Neutrophil (primary cell): ENCODE measurements around the gene TPX2.
"Not testable (repeated sequence)": the region's sequence is repeated elsewhere in the genome, so short reads cannot be mapped to it uniquely, and the experiment has no call there.

ENCODE experiments used
- H3K27ac ChIP-seq: fragments of 200-600 bp; sonication (generic); 2 replicates; pipeline ENCODE4 v1.5.1; 2016; ENCODE audit warnings: mild to moderate bottlenecking, moderate library complexity
- H3K27me3 ChIP-seq: fragments of 200-600 bp; sonication (generic); 2 replicates; pipeline ENCODE4 v1.6.0; 2016; ENCODE audit warnings: mild to moderate bottlenecking
- H3K36me3 ChIP-seq: fragments of 200-600 bp; sonication (generic); 2 replicates; pipeline ENCODE4 v1.5.1; 2017
- H3K4me1 ChIP-seq, 2 experiments: fragments of 200-600 bp in 1 of 2; sonication (generic) in 1 of 2; 1 replicate in 1 of 2; 2 replicates in 1 of 2; pipeline versions ENCODE4 v1.5.1 to v1.6.1; 2013 to 2016; ENCODE audit warnings: low read depth in 1 of 2, low read length in 1 of 2, mild to moderate bottlenecking in 1 of 2, moderate library complexity in 1 of 2; ENCODE audit not compliant: control insufficient read depth in 1 of 2, insufficient read depth in 1 of 2
- H3K4me3 ChIP-seq, 2 experiments: fragments of 200-600 bp in 1 of 2; sonication (generic) in 1 of 2; 1 replicate in 1 of 2; 2 replicates in 1 of 2; pipeline ENCODE4 v1.5.1; 2013 to 2016; ENCODE audit warnings: low read depth in 1 of 2, low read length in 1 of 2, mild to moderate bottlenecking in 1 of 2, moderate library complexity in 1 of 2
- H3K9me3 ChIP-seq: fragments of 200-600 bp; sonication (generic); 2 replicates; pipeline ENCODE4 v1.5.1; 2016
- TF ChIP-seq, protein P1 (sequence below): fragments of 200-600 bp; sonication (generic); IDR thresholded peaks from 2 replicates; pipeline ENCODE4 v1.5.1; 2016; ENCODE audit warnings: antibody characterized with exemption

Gene TPX2

DNA sequence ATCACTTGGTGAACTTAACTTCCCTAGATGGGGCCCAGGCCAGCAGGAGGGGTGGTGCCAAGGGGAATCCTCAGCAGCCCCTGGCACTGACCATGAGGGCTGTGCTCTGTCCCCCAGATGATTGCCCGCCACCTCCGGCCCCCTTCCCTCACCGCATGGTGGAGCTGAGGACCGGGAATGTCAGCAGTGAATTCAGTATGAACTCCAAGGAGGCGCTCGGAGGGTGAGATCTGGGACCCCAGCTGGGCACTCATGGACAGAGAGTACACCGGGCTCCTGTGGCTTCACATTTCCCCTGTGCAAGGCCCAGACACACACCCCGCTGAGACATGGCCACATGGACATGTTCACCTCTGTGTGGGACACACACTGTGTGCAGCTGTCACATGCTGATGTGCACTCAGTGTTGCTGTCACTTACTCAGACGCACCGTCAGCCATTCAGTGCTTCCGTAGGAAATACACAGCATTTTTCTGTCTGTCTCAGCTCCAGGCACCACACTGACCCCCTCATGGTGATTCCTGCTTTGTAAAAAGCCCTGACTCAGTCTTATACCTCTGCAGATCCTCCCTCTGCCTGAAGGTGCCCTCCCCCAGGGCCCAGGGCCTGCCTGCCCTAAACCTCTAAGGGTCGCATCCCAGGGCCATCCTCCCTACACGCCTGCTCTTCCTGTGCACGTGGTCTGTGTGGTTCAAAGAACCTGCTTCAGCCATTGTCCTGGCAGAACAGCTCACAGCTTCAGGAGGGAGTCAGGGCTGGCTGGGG is 84.5 kb downstream of the TPX2 start:
- Histone ChIP-seq H3K4me3 (no peak overlapping the region), H3K36me3 (no peaks in the 10 kb centered on the region), H3K27ac (no peak overlapping the region), H3K9me3 (no peaks in the 10 kb centered on the region), H3K27me3 (peaks cover 8% of the 10 kb centered on the region), H3K4me1 (peaks cover 3 to 7% of the 10 kb centered on the region in 2 experiments)
- TF ChIP-seq, protein P1, sequence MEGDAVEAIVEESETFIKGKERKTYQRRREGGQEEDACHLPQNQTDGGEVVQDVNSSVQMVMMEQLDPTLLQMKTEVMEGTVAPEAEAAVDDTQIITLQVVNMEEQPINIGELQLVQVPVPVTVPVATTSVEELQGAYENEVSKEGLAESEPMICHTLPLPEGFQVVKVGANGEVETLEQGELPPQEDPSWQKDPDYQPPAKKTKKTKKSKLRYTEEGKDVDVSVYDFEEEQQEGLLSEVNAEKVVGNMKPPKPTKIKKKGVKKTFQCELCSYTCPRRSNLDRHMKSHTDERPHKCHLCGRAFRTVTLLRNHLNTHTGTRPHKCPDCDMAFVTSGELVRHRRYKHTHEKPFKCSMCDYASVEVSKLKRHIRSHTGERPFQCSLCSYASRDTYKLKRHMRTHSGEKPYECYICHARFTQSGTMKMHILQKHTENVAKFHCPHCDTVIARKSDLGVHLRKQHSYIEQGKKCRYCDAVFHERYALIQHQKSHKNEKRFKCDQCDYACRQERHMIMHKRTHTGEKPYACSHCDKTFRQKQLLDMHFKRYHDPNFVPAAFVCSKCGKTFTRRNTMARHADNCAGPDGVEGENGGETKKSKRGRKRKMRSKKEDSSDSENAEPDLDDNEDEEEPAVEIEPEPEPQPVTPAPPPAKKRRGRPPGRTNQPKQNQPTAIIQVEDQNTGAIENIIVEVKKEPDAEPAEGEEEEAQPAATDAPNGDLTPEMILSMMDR = no peak

DNA sequence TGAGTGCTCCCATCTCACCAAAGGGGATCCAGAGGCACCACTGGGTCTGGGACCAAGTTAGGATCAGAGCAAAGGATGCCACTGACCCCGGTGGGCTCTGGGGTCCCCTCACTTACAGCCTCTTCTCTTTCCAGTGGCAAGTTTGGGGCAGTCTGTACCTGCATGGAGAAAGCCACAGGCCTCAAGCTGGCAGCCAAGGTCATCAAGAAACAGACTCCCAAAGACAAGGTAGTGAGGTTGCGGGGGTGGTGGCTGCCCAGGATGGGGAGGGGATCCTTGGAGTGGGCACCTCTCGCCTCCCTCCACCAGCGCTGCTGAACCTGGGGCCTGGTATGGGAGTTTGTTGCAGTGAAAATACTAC is 85.0 kb downstream of the TPX2 start:
- peaks cover 3 to 7% of the 10 kb centered on the region in 2 experiments for H3K4me1 ChIP-seq
- TF ChIP-seq, protein P1 = no peak
- H3K4me3 ChIP-seq = no peak overlapping the region
- H3K9me3 ChIP-seq = no peaks in the 10 kb centered on the region
- no peaks in the 10 kb centered on the region for H3K36me3 ChIP-seq
- H3K27ac ChIP-seq = no peak overlapping the region
- peaks cover 8% of the 10 kb centered on the region for H3K27me3 ChIP-seq

DNA sequence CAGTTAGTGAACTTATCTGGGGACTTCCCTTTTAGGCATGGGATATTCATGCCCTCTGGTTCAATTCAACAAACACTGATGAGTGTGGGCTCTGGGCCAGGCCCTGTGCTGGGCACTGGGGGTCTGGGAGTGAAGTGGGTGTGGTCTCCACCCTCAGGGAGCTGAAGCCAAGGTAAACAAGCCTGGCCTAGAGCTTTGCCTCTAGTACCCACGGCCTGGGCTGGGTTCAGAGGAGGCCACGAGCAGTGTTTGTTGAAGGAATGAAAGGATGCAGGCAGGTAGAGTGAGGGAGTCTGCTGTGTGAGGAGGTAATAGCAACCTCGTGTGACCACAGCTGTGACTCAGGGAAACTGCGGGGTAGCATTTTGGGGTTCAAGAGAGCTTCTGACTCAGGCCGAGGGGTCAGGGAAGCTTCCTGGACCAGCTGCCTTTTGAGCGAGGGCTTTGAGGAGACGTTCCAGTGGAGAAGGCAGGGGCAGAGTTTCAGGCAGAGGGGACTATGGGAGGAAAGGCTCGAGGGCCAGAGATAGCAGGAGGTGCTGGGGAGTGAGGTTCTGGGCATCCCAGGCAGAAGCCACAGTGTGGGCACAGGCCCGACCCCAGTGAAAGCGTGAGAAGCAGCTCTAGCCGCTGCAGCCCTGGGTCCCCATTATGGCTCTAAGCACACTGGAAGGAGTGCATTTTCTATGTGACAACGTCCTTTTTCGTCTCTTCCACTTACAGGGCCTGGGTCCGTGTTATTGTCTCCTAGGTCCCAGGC is 85.6 kb downstream of the TPX2 start:
- TF ChIP-seq, protein P1 = no peak
- Histone ChIP-seq H3K27me3 (peaks cover 8% of the 10 kb centered on the region), H3K4me1 (peaks cover 3 to 7% of the 10 kb centered on the region in 2 experiments), H3K36me3 (no peaks in the 10 kb centered on the region), H3K4me3 (no peak overlapping the region), H3K9me3 (no peaks in the 10 kb centered on the region), H3K27ac (no peak overlapping the region)

DNA sequence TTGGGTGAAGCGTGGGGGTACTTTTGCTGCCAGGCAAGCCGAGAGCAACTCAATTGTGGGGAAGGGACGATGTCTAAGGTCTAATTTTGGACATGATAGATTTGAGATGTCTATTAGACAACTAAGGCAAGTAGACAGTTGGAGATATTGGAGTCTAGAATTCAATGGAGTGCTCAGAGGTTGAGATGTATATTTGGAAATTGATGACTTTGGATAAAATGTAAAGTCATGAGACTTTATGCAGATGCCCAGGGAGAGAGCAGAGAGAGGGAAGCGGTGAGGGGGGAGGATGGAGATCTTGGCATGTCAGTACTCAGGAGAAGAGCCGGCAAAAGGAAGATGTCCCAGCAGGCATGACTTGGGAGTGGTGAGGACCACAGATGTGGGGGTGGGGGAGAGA is 87.0 kb downstream of the TPX2 start:
- no peak overlapping the region for H3K27ac ChIP-seq
- H3K4me1 ChIP-seq = peaks cover 3 to 7% of the 10 kb centered on the region in 2 experiments
- no peaks in the 10 kb centered on the region for H3K36me3 ChIP-seq
- TF ChIP-seq, protein P1 = no peak
- H3K27me3 ChIP-seq = peaks cover 8% of the 10 kb centered on the region
- H3K9me3 ChIP-seq = no peaks in the 10 kb centered on the region
- no peak overlapping the region for H3K4me3 ChIP-seq

DNA sequence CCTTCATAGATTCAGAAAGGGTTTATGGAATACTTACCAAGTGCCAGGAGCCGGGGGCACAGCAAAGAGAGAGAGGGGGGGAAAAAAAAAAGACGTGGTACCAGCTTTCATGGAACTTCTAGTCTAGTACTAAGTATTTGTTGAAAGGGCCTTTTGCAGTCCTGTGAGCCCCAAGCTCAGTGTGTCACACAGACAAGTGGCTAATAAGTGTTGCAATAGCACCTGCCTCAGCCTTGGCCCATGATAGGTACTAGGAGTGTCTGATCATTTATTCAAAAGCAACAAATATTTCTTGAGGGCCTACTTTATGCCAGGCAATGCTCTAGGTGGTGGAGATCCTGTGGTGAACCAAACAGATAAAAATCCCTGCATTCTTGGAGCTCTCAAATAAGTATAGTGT is 88.0 kb downstream of the TPX2 start:
- H3K36me3 ChIP-seq = no peaks in the 10 kb centered on the region
- H3K4me1 ChIP-seq = peaks cover 3 to 7% of the 10 kb centered on the region in 2 experiments
- TF ChIP-seq, protein P1 = no peak
- no peak overlapping the region for H3K27ac ChIP-seq
- H3K27me3 ChIP-seq = peaks cover 7% of the 10 kb centered on the region
- no peak overlapping the region for H3K4me3 ChIP-seq
- H3K9me3 ChIP-seq = no peaks in the 10 kb centered on the region

DNA sequence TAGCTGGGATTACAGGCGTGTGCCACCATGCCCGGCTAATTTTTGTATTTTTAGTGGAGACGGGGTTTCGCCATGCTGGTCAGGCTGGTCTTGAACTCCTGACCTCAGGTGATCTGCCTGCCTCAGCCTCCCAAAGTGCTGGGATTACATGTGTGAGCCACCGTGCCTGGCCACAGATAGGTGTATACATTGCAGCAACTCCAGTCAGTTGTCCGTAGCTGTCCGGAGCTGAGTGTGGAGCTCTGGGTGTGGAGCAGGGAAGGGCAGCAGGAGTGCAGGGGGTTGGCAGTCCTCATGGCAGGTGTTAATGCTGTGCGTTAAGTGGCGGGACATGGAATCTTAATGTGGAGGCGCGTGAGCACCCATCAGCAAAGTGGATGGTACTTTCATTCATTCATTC is 88.9 kb downstream of the TPX2 start:
- H3K9me3 ChIP-seq, H3K27me3 ChIP-seq, H3K36me3 ChIP-seq, H3K27ac ChIP-seq, H3K4me1 ChIP-seq, H3K4me3 ChIP-seq: not testable (repeated sequence)
